ENCODE measurements around the gene TSPO2. TPM values are rescaled to one million over a fixed set of nuclear protein-coding genes. Genes with fewer than 3 reads are reported as not detected.

TSPO2 gene
- total and polyA plus RNA-seq, 2 of the 13 experiments (the other 11 are each of a cell fraction or from before 2014, with no cell fraction given), result 0.55 TPM; not detected in 1

- TF ChIP-seq ZHX2 (IDR thresholded peaks at IDR 0.05; ENCODE audit: low read depth) (no peak), ZHX2 (CRISPR knock-in tag; IDR thresholded peaks at IDR 0.05; ENCODE audit: borderline replicate concordance) (no peak), SMARCE1 (IDR thresholded peaks at IDR 0.05; ENCODE audit: borderline replicate concordance) (no peak), RARA (CRISPR knock-in tag; IDR thresholded peaks at IDR 0.05) (peak; percentile 99), HES4 (CRISPR knock-in tag; IDR thresholded peaks at IDR 0.05; ENCODE audit: borderline replicate concordance) (no peak), RARG (CRISPR knock-in tag; IDR thresholded peaks at IDR 0.05; ENCODE audit: low read depth) (no peak), ZFP1 (CRISPR knock-in tag; IDR thresholded peaks at IDR 0.05) (peak; percentile 80), ZNF12 (CRISPR knock-in tag; IDR thresholded peaks at IDR 0.05) (0 out of 2 replicates have a peak, but pooled peaks have one; percentile 7), BATF2 (CRISPR knock-in tag; IDR thresholded peaks at IDR 0.05) (0 out of 2 replicates have a peak, but pooled peaks have one; percentile 44), ZMYM3 (CRISPR knock-in tag; IDR thresholded peaks at IDR 0.05) (no peak), PITX1 (CRISPR knock-in tag; IDR thresholded peaks at IDR 0.05) (peak; percentile 71; the same call in 1 of the 2 replicates), U2AF2 (IDR thresholded peaks at IDR 0.05; ENCODE audit: low read depth, low read length) (no peak), CENPX (CRISPR knock-in tag; IDR thresholded peaks at IDR 0.05) (no peak), TBX3 (IDR thresholded peaks at IDR 0.05; ENCODE audit: borderline replicate concordance) (peak; percentile 57; the same call in 1 of the 2 replicates), TAF1 (CRISPR knock-in tag; IDR thresholded peaks at IDR 0.05) (0 out of 2 replicates have a peak, but pooled peaks have one; percentile 32), PHF21A (CRISPR knock-in tag; IDR thresholded peaks at IDR 0.05) (peak; percentile 90), THYN1 (CRISPR knock-in tag; IDR thresholded peaks at IDR 0.05; ENCODE audit: borderline replicate concordance, low read depth) (no peak), RFX1 (IDR thresholded peaks at IDR 0.05) (no peak), NFKBIZ (CRISPR knock-in tag; IDR thresholded peaks at IDR 0.05) (no peak), ZBTB1 (CRISPR knock-in tag; IDR thresholded peaks at IDR 0.05; ENCODE audit: borderline replicate concordance) (no peak)
- TF ChIP-seq, protein P1, sequence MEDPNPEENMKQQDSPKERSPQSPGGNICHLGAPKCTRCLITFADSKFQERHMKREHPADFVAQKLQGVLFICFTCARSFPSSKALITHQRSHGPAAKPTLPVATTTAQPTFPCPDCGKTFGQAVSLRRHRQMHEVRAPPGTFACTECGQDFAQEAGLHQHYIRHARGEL (CRISPR knock-in tag; IDR thresholded peaks at IDR 0.05), result no peak
Observed at GRCh38 chr6:41065550-41066026, 23.3 kb downstream of the TSPO2 start (continued).

Measured in HepG2 (cell line).